GM19025 (cell line): ENCODE results near the gene ASF1A.

Experiments
- ATAC-seq: cut with Tn5 transposase; IDR thresholded peaks from one replicate; pipeline ENCODE4 v1.9.1; 2021; ENCODE audit warnings: mild to moderate bottlenecking, low read depth, moderate library complexity; ENCODE audit not compliant: unreplicated experiment

ASF1A gene

GRCh38 chr6:118881440-118882313 lies 12.3 kb upstream of the ASF1A start:
- ATAC-seq = peak; percentile 72

GRCh38 chr6:118882314-118882905 lies 11.5 kb upstream of the ASF1A start:
- ATAC-seq = no peak

- no peak for ATAC-seq
Observed at GRCh38 chr6:118886641-118887040, 7.3 kb upstream of the ASF1A start.

- no peak for ATAC-seq
Observed at GRCh38 chr6:118889163-118889562, 4.8 kb upstream of the ASF1A start.

GRCh38 chr6:118890997-118891790 lies 2.8 kb upstream of the ASF1A start:
- no peak for ATAC-seq

GRCh38 chr6:118892355-118892991 lies 1.5 kb upstream of the ASF1A start:
- ATAC-seq = no peak

GRCh38 chr6:118893064-118893806 lies 717 bp upstream of the ASF1A start:
- ATAC-seq = no peak

GRCh38 chr6:118894425-118895260 lies 691 bp downstream of the ASF1A start:
- peak; percentile 40 for ATAC-seq

GRCh38 chr6:118895261-118895560 lies 1.3 kb downstream of the ASF1A start:
- ATAC-seq = no peak

GRCh38 chr6:118895859-118896258 lies 1.9 kb downstream of the ASF1A start:
- ATAC-seq = no peak

- ATAC-seq = no peak
Observed at GRCh38 chr6:118896339-118897136, 2.6 kb downstream of the ASF1A start.

GRCh38 chr6:118897386-118897785 lies 3.4 kb downstream of the ASF1A start:
- no peak for ATAC-seq

GRCh38 chr6:118899948-118900347 lies 6.0 kb downstream of the ASF1A start:
- ATAC-seq = no peak

- no peak for ATAC-seq
Observed at GRCh38 chr6:118902726-118903125, 8.8 kb downstream of the ASF1A start.

GRCh38 chr6:118903138-118903537 lies 9.2 kb downstream of the ASF1A start:
- no peak for ATAC-seq

GRCh38 chr6:118903691-118904090 lies 9.7 kb downstream of the ASF1A start:
- no peak for ATAC-seq

GRCh38 chr6:118905084-118905483 lies 11.1 kb downstream of the ASF1A start:
- ATAC-seq = no peak

- ATAC-seq = no peak
Observed at GRCh38 chr6:118905851-118906250, 11.9 kb downstream of the ASF1A start.

GRCh38 chr6:118908441-118908840 lies 14.5 kb downstream of the ASF1A start:
- no peak for ATAC-seq
